PC-9 (cell line): ENCODE results near the gene NPHS1. TPM values are rescaled to one million over a fixed set of nuclear protein-coding genes. Genes with fewer than 3 reads are reported as not detected.

Experiments
- BruUV-seq: library from RNA; stranded (reverse); fragments of 400-500 nt; replicated peaks from 2 replicates; lab custom pipeline; 2021; lab: Mats Ljungman, UMichigan
- CTCF ChIA-PET: fragments of 300-600 bp; sonication (Branson Sonifier 250); formaldehyde crosslinking; loops from one replicate; lab custom pipeline; 2022; ENCODE audit warnings: antibody characterized with exemption; lab: Charles Lee
- POLR2A ChIA-PET: fragments of 300-600 bp; sonication (Branson Sonifier 250); formaldehyde crosslinking; loops from one replicate; lab custom pipeline; 2022; ENCODE audit warnings: antibody characterized with exemption; ENCODE audit not compliant: unreplicated experiment; lab: Charles Lee
- DNase-seq, 2 experiments: peaks; one replicate each; pipeline versions ENCODE4 v3.0.0 to v3.0.0-alpha.2; 2015 to 2022; ENCODE audit warnings: mixed read lengths in 1 of 2
- H2AFZ ChIP-seq: fragments of 200-600 bp; sonication (generic); 2 replicates; pipeline ENCODE4 v1.8.1; 2017; ENCODE audit warnings: antibody characterized with exemption
- H3F3A ChIP-seq: fragments of 200-600 bp; sonication (generic); 2 replicates; pipeline ENCODE4 v1.8.1; 2017; ENCODE audit warnings: antibody characterized with exemption, mild to moderate bottlenecking, low read depth; ENCODE audit not compliant: insufficient read depth
- H3K27ac ChIP-seq: fragments of 200-600 bp; sonication (generic); 2 replicates; pipeline ENCODE4 v1.6.1; 2016; ENCODE audit warnings: mixed run types
- H3K27me3 ChIP-seq: fragments of 200-600 bp; sonication (generic); 2 replicates; pipeline ENCODE4 v1.6.1; 2016; ENCODE audit warnings: low read depth, mixed run types; ENCODE audit not compliant: insufficient read depth
- H3K36me3 ChIP-seq: fragments of 200-600 bp; sonication (generic); 2 replicates; pipeline ENCODE4 v1.6.1; 2016; ENCODE audit warnings: low read depth, mixed run types
- H3K4me1 ChIP-seq: fragments of 200-600 bp; sonication (generic); replicated peaks from 2 replicates; pipeline ENCODE4 v1.6.1; 2016; ENCODE audit warnings: mixed run types; ENCODE audit not compliant: insufficient read depth
- H3K4me2 ChIP-seq: fragments of 200-600 bp; sonication (generic); 2 replicates; pipeline ENCODE4 v1.6.1; 2017; ENCODE audit warnings: mixed run types
- H3K4me3 ChIP-seq: fragments of 200-600 bp; sonication (generic); 2 replicates; pipeline ENCODE4 v1.6.1; 2016; ENCODE audit warnings: mixed run types
- H3K79me2 ChIP-seq: fragments of 200-600 bp; sonication (generic); 2 replicates; pipeline ENCODE4 v1.6.1; 2017; ENCODE audit warnings: low read depth, mixed run types
- H3K9me2 ChIP-seq: fragments of 200-600 bp; sonication (generic); 2 replicates; pipeline ENCODE4 v1.8.1; 2017; ENCODE audit warnings: mild to moderate bottlenecking; ENCODE audit not compliant: insufficient read depth
- H3K9me3 ChIP-seq: fragments of 200-600 bp; sonication (generic); 2 replicates; pipeline ENCODE4 v1.8.1; 2016; ENCODE audit warnings: low read depth; ENCODE audit not compliant: insufficient read depth
- H4K20me1 ChIP-seq: fragments of 200-600 bp; sonication (generic); 2 replicates; pipeline ENCODE4 v1.8.1; 2017; ENCODE audit not compliant: insufficient read depth
- EZH2 ChIP-seq: fragments of 200-600 bp; sonication (generic); IDR thresholded peaks from 2 replicates; pipeline ENCODE4 v1.8.0; 2017; ENCODE audit warnings: antibody characterized with exemption, low read depth
- intact Hi-C: fragments of 100-400 bp; cut with micrococcal nuclease; formaldehyde crosslinking; loops from one replicate; pipeline ENCODE4 v1.10.0; 2022; ENCODE audit not compliant: unreplicated experiment
- total RNA-seq: library from RNA; stranded (reverse); gene quantifications from 2 replicates; pipeline ENCODE4 v1.2.3, GENCODE V29; 2021
- TF ChIP-seq, protein P1 (sequence below): fragments of 200-600 bp; sonication (generic); conservative IDR thresholded peaks from 2 replicates; pipeline ENCODE4 v1.6.1; 2017; ENCODE audit warnings: mixed run types, antibody characterized with exemption, mild to moderate bottlenecking, moderate library complexity

Gene NPHS1
- total RNA-seq, 1 experiment from 2014 or later = not detected

DNA sequence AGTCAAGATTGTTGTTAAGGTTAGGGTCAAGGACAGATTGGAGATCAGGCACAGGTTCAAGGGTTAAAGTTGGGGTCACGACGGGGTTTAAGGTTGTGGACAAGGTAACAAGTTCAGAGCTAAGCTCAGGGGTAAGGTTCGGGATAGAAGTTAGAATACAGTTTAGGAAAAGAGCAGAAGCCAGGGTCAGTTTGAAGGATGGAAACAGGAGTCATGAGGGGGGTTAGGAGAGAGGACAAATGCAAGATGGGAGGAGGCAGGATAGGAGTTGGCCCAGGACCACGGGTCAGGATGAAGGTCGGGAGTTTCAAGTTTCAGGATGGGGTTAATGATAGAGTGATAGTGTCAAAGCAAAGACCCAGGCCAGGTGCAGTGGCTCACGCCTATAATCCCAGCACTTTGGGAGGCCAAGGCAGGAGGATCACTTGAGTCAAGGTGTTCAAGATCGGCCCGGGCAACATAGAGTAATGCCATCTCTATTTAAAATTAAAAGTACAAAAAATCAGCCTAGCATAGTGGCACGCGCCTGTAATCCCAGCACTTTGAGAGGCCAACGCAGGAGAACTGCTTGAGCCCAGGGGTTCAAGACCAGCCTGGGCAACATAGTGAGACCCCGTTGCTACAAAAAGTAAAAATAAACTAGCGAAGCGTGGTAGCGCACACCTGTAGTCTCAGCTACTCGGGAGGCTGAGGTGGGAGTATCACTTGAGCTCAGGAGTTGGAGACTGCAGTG, 7.7 kb downstream of the NPHS1 start:
- no peaks in the 10 kb centered on the region for H3K9me3 ChIP-seq
- no peak overlapping the region for H3K27ac ChIP-seq
- H4K20me1 ChIP-seq = no peaks in the 10 kb centered on the region
- ChIA-PET POLR2A (interaction anchor here (0.5 kb wide), 1 partner anchor 464 kb away, joined by 7 read pairs; no protein-coding TSS in a partner anchor), CTCF (no interaction called here)
- DNase-seq = no peak
- H3K36me3 ChIP-seq = no peaks in the 10 kb centered on the region
- H3K4me1 ChIP-seq = no peaks in the 10 kb centered on the region
- no peak overlapping the region for H3K4me3 ChIP-seq
- intact Hi-C loops = no loop called here
- no TSS peak for BruUV-seq
- no peaks in the 10 kb centered on the region for H3K9me2 ChIP-seq
- H2AFZ ChIP-seq = no peak overlapping the region
- no peaks in the 10 kb centered on the region for H3F3A ChIP-seq
- peaks cover 80% of the 10 kb centered on the region for H3K27me3 ChIP-seq
- TF ChIP-seq, protein P1, sequence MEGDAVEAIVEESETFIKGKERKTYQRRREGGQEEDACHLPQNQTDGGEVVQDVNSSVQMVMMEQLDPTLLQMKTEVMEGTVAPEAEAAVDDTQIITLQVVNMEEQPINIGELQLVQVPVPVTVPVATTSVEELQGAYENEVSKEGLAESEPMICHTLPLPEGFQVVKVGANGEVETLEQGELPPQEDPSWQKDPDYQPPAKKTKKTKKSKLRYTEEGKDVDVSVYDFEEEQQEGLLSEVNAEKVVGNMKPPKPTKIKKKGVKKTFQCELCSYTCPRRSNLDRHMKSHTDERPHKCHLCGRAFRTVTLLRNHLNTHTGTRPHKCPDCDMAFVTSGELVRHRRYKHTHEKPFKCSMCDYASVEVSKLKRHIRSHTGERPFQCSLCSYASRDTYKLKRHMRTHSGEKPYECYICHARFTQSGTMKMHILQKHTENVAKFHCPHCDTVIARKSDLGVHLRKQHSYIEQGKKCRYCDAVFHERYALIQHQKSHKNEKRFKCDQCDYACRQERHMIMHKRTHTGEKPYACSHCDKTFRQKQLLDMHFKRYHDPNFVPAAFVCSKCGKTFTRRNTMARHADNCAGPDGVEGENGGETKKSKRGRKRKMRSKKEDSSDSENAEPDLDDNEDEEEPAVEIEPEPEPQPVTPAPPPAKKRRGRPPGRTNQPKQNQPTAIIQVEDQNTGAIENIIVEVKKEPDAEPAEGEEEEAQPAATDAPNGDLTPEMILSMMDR = no peak
- TF ChIP-seq EZH2 = no peak
- H3K79me2 ChIP-seq = no peaks in the 10 kb centered on the region
- no peak overlapping the region for H3K4me2 ChIP-seq

DNA sequence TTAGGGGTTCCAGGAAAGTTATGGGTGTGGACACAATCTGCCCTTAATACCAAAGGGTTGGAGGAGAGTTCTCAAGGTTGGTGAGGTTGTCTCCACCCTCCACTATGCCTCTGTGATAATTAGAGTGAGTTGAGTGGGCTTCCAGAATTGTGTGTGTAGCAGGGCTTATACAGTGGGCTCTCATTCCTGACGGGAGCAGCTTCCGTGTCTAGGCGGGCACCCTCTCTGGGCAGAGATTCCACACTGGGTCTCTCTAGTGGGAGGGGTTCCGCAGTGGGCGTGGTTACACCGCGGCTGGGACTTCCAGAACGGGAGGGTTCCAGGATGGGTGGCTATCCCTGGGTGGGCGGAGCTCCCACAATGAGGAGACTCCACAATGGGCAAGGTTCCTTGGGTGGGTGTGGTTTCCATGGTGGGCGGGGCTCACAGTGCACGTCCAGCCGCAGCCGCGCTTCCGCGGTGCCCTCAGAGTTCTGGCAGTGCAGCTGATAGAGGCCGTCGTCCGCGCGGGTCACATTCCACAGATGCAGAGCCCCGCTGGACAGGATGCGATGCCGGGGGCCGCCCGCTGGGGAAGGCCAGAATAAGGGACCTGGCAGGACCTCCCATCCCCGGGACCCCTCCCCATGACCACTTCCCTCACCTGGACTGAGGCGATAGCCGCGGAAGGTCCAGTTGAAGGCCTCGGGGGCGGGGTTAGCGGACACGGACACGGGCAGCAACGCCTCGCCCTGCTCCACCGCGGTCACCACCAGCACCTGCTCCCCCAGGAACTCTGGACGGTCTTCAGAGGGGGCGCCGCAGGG, 8.4 kb downstream of the NPHS1 start:
- Histone ChIP-seq H3K27ac (no peak overlapping the region), H2AFZ (no peak overlapping the region), H3F3A (no peaks in the 10 kb centered on the region), H3K9me3 (no peaks in the 10 kb centered on the region), H3K79me2 (no peaks in the 10 kb centered on the region), H3K27me3 (peaks cover 79% of the 10 kb centered on the region), H4K20me1 (no peaks in the 10 kb centered on the region), H3K9me2 (no peaks in the 10 kb centered on the region), H3K4me1 (no peaks in the 10 kb centered on the region), H3K4me2 (no peak overlapping the region), H3K36me3 (no peaks in the 10 kb centered on the region), H3K4me3 (no peak overlapping the region)
- ChIA-PET CTCF (no interaction called here), POLR2A (no interaction called here)
- intact Hi-C loops = no loop called here
- BruUV-seq = no TSS peak
- DNase-seq = no peak
- TF ChIP-seq, protein P1 = no peak
- no peak for TF ChIP-seq EZH2

DNA sequence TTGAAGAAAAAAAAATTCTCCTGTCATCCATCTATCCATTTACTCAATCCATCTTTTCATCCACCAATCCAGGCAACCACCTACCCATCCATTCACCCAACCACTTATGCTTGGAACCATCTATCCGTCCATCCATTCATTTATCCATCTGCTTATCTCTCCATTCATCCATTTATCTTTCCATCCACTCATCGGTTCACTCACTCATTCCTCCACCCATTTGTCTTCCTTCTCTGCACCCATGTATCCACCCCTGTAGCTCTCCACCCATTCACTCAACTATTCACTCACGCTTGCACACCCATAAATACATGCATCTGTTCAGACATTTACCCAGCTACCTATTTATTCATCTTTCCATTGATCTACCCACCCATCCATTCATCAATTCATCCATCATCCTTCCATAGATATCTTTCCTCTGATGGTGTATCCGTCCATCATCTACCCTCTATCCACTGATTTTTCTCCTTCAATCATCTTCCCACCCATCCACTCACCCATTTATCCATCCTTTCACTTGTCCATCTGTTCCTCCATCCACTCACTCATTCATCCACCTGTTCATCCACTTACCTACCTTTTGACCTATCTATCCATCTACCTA, 9.5 kb downstream of the NPHS1 start:
- Histone ChIP-seq H3K36me3 (no peaks in the 10 kb centered on the region), H3K27ac (no peak overlapping the region), H3K79me2 (no peaks in the 10 kb centered on the region), H3K4me3 (no peak overlapping the region), H4K20me1 (no peaks in the 10 kb centered on the region), H3K27me3 (peaks cover 75% of the 10 kb centered on the region), H3K4me1 (no peaks in the 10 kb centered on the region), H3K9me2 (no peaks in the 10 kb centered on the region), H2AFZ (no peak overlapping the region), H3F3A (no peaks in the 10 kb centered on the region), H3K4me2 (no peak overlapping the region), H3K9me3 (no peaks in the 10 kb centered on the region)
- ChIA-PET CTCF (no interaction called here), POLR2A (no interaction called here)
- DNase-seq = no peak
- intact Hi-C loops = no loop called here
- TF ChIP-seq, protein P1 = no peak
- TF ChIP-seq EZH2 = no peak
- BruUV-seq = no TSS peak
